Right atrium auricular region (tissue), 2 donors: ENCODE data around the gene RECQL5. TPM values are rescaled to one million over a fixed set of nuclear protein-coding genes. Genes with fewer than 3 reads are reported as not detected.

Experiments
- DNase-seq: peaks from one replicate; pipeline ENCODE4 v3.0.0-alpha.2; 2019; ENCODE audit warnings: low spot score
- H3K27ac ChIP-seq, 2 donors: fragments of 200-600 bp; sonication (generic); 1 replicate in 1 of 2; 2 replicates in 1 of 2; pipeline ENCODE4 v1.5.1; 2016 to 2019
- H3K27me3 ChIP-seq, 2 donors: fragments of 200-600 bp; sonication (generic); one replicate each; pipeline versions ENCODE4 v1.5.1 to v1.6.0; 2017 to 2019
- H3K36me3 ChIP-seq: fragments of 200-600 bp; sonication (generic); one replicate; pipeline ENCODE4 v1.5.1; 2016
- H3K4me1 ChIP-seq, 2 donors: fragments of 200-600 bp; sonication (generic); one replicate each; pipeline versions ENCODE4 v1.5.1 to v1.6.0; 2017 to 2019
- H3K4me3 ChIP-seq, 2 donors: fragments of 200-600 bp; sonication (generic); 1 replicate in 1 of 2; 2 replicates in 1 of 2; pipeline ENCODE4 v1.5.1; 2017 to 2019; ENCODE audit warnings: mild to moderate bottlenecking in 1 of 2, moderate library complexity in 1 of 2
- H3K9me3 ChIP-seq, 2 donors: fragments of 200-600 bp; sonication (generic); one replicate each; pipeline ENCODE4 v1.5.1; 2019
- total RNA-seq, 2 donors: library from RNA; depleted of rRNA; stranded (reverse); fragments of >200 nt; gene quantifications; one replicate each; pipeline ENCODE4 v1.1.0, GENCODE V29; 2016
- TF ChIP-seq, protein P1 (sequence below), 2 donors: fragments of 200-600 bp; sonication (generic); IDR thresholded peaks; one replicate each; pipeline ENCODE4 v1.5.1; 2019; ENCODE audit warnings: antibody characterized with exemption in 2 of 2

RECQL5 gene
- total RNA-seq, 2 donors from 2014 or later = 6.2 to 7.1 TPM

DNA sequence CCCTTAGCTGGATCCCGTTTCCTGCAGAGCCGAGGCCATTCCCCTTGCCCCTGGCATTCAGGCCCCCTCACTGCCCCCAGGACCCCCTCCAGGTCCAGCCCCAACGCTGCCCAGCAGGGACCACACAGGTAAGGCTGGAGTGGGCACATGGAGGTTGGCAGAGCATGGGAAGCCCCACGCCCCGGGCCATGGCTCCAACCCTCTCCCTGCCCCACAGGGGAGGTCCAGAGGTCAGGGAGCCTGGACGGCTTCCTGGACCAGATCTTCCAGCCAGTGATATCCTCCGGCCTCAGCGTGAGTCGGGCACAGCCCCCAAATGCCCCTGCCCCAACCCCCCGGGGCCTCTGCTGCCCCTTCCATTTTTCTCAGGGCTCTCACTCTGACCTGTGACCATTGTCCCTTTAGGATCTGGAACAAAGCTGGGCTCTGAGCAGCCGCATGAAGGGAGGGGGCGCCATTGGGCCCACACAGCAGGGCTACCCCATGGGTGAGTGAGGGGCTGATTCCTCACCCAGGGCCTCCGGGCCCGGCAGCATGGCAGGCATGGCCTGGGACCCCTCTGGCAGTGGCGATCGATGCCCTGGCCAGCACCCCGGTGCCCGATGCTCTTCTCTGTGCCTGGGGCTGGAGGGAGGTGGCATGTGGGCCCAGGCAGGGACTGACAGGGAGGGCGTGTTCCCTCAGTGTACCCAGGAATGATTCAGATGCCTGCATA is 52.2 kb downstream of the RECQL5 start:
- Histone ChIP-seq H3K27me3 (no peaks in the 10 kb centered on the region), H3K4me1 (no peaks in the 10 kb centered on the region), H3K9me3 (no peaks in the 10 kb centered on the region), H3K36me3 (peaks cover 56% of the 10 kb centered on the region), H3K27ac (no peak overlapping the region), H3K4me3 (no peak overlapping the region)
- TF ChIP-seq, protein P1, sequence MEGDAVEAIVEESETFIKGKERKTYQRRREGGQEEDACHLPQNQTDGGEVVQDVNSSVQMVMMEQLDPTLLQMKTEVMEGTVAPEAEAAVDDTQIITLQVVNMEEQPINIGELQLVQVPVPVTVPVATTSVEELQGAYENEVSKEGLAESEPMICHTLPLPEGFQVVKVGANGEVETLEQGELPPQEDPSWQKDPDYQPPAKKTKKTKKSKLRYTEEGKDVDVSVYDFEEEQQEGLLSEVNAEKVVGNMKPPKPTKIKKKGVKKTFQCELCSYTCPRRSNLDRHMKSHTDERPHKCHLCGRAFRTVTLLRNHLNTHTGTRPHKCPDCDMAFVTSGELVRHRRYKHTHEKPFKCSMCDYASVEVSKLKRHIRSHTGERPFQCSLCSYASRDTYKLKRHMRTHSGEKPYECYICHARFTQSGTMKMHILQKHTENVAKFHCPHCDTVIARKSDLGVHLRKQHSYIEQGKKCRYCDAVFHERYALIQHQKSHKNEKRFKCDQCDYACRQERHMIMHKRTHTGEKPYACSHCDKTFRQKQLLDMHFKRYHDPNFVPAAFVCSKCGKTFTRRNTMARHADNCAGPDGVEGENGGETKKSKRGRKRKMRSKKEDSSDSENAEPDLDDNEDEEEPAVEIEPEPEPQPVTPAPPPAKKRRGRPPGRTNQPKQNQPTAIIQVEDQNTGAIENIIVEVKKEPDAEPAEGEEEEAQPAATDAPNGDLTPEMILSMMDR (IDR thresholded peaks at IDR 0.05) = no peak
- DNase-seq = no peak

DNA sequence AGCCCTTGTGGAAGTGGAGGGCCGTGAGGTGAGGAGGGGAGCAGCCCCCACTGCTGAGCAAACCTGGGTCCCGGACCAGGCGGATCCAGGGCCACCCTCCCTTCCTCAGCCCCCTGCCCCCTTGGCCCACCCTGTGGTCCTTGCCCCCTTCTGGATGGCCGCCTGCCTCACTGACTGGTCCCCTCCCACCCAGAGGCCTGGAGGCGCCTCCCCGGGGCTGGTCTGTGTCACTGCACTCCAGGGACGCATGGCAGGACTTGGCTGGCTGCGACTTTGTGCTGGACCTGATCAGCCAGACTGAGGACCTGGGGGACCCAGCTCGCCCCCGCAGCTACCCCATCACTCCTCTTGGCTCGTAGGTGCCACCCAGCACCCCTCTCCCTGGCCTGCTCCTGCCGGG is 52.9 kb downstream of the RECQL5 start:
- Histone ChIP-seq H3K9me3 (no peaks in the 10 kb centered on the region), H3K36me3 (peaks cover 49% of the 10 kb centered on the region), H3K4me3 (no peak overlapping the region), H3K4me1 (no peaks in the 10 kb centered on the region), H3K27ac (no peak overlapping the region), H3K27me3 (no peaks in the 10 kb centered on the region)
- TF ChIP-seq, protein P1 (IDR thresholded peaks at IDR 0.05) = no peak
- DNase-seq = no peak

DNA sequence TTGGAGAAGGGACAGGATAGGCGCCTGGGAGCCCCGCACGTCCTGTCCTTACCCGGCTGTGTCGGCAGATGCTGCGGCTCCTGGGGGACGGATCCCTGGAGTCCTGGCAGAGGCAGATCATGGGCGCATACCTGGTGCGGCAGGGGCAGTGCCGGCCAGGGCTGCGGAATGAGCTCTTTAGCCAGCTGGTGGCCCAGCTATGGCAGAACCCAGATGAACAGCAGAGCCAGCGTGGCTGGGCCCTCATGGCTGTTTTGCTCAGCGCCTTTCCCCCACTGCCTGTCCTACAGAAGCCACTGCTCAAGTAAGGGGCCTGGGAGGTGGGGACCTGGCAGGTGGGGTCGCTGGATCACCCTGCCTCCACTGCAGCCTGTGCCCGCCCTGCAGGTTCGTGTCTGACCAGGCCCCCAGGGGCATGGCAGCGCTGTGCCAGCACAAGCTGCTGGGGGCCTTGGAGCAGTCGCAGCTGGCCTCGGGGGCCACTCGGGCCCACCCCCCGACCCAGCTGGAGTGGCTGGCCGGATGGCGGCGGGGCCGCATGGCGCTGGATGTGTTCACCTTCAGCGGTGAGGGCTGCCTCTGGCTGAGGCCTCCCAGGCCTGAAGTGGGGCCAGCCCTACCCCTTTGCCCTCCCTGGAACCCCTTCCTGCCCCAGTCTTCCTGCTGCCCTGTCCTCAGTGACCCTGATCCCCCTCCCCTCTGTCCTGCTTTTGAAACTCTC is 53.9 kb downstream of the RECQL5 start:
- no peak overlapping the region for H3K4me3 ChIP-seq
- TF ChIP-seq, protein P1 (IDR thresholded peaks at IDR 0.05) = no peak
- DNase-seq = no peak
- H3K4me1 ChIP-seq = no peaks in the 10 kb centered on the region
- H3K27me3 ChIP-seq = no peaks in the 10 kb centered on the region
- peaks cover 42% of the 10 kb centered on the region for H3K36me3 ChIP-seq
- no peak overlapping the region for H3K27ac ChIP-seq
- no peaks in the 10 kb centered on the region for H3K9me3 ChIP-seq

DNA sequence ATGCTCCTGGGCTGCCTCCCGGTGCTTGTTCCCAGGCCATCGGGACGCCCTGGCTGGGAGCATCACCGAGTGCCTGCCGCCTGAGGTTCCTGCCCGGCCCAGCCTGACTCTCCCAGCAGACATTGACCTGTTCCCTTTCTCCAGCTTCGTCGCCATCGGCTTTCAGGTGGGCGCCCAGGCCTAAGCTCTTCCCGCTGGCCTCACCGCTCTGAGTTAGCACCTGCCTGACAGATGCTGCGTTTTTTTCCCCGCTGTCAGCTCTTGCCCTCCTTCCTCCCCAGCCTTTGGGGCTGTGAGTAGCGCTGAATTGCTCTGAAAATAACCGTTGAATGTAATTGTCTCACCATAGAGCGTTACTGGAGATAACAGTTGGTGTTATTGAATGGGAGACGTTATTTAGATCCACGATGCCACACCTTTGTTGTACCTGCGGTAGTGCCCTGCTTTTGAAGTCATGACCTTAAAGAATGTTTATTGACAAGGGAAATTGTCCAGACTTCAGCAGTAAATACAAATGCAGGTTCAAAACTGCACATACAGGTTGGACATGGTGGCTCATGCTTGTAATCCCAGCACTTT is 55.0 kb downstream of the RECQL5 start:
- no peaks in the 10 kb centered on the region for H3K9me3 ChIP-seq
- no peaks in the 10 kb centered on the region for H3K4me1 ChIP-seq
- no peak overlapping the region for H3K27ac ChIP-seq
- TF ChIP-seq, protein P1 (IDR thresholded peaks at IDR 0.05) = no peak
- peaks cover 38% of the 10 kb centered on the region for H3K36me3 ChIP-seq
- no peaks in the 10 kb centered on the region for H3K27me3 ChIP-seq
- no peak overlapping the region for H3K4me3 ChIP-seq
- DNase-seq = no peak

DNA sequence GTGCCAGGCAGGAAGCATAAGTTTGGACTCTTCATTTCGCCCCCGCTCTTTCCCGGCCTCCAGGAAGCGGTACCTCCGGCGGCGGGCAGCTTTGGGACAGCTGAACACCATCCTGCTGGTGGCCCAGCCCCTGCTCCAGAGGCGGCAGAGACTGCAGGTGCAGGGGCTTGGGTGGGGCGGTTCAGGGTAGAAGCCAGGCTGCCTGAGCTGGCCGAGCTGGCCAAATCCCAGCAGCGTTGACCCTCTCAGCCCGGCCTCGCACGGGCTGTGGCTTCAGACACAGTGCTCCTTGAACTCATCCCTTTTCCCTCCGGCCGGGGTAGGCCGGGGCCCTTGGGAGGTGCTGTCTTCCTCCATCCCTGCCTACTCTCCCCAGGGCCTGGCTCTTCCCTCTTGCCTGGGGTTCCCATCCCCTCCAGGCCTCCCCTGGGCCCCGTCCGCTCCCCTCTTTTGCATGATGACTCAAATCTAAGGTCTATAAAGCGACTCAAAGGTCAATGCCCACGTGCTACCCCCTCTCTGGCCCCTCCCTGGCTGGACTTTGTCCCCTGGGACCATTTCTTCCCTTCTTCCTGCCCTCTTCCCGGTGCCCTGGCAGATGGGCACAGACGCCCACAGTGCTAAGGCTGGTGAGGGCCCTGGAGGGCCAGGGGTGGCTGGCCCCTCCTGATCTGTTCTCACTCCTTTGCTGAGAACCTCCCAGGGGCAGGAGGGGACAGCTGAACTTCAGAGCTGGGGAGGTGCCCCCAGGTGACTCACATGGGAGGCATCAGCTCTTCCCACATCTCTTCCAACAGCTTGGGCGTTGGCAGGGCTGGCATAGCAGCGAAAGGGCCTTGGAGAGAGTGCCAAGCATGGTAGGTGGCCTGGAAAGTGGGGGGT is 56.6 kb downstream of the RECQL5 start:
- no peak overlapping the region for H3K27ac ChIP-seq
- H3K36me3 ChIP-seq = peaks cover 25% of the 10 kb centered on the region
- no peaks in the 10 kb centered on the region for H3K27me3 ChIP-seq
- DNase-seq = no peak
- H3K4me3 ChIP-seq = no peak overlapping the region
- H3K9me3 ChIP-seq = no peaks in the 10 kb centered on the region
- TF ChIP-seq, protein P1 (IDR thresholded peaks at IDR 0.05) = no peak
- H3K4me1 ChIP-seq = no peaks in the 10 kb centered on the region
